HG03521 (cell line): ENCODE results near the gene DNAJC8.

ENCODE experiments used
- ATAC-seq: cut with Tn5 transposase; IDR thresholded peaks from one replicate; pipeline ENCODE4 v1.9.1; 2021; ENCODE audit warnings: mild to moderate bottlenecking, moderate library complexity; ENCODE audit not compliant: unreplicated experiment

The DNAJC8 gene

DNA sequence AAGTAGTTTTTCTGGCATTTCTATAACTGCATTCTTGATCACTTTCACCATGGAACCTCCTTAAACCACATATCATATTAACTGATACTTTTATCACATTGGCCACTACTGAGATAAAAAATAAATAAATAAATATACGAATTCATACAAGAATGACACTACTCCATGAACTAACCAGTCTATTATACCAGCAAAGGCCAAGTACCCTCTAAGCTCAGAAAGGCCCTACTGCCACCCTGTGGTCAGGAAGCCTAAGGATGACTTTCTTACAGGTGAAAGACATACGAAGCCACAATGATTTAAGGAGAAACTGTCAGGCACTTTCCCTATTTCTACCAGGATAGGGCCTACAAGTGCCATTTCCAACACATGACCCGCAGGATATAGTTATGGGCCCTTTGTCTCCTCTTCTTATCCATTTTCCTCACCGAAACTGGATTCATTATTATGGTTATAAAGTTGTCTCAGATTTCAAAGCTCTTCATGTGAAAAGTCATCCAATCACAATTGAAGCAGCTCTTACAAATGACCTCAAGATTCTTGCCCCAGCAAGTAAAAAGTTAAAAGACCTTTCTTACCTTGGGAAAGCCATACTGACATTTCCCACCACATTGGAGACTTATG, 23.9 kb downstream of the DNAJC8 start:
- no peak for ATAC-seq

GRCh38 chr1:28205243-28205642, 27.6 kb downstream of the DNAJC8 start:
- ATAC-seq: no peak

- ATAC-seq: no peak
Observed at GRCh38 chr1:28200234-28200873, 32.5 kb downstream of the DNAJC8 start.

DNA sequence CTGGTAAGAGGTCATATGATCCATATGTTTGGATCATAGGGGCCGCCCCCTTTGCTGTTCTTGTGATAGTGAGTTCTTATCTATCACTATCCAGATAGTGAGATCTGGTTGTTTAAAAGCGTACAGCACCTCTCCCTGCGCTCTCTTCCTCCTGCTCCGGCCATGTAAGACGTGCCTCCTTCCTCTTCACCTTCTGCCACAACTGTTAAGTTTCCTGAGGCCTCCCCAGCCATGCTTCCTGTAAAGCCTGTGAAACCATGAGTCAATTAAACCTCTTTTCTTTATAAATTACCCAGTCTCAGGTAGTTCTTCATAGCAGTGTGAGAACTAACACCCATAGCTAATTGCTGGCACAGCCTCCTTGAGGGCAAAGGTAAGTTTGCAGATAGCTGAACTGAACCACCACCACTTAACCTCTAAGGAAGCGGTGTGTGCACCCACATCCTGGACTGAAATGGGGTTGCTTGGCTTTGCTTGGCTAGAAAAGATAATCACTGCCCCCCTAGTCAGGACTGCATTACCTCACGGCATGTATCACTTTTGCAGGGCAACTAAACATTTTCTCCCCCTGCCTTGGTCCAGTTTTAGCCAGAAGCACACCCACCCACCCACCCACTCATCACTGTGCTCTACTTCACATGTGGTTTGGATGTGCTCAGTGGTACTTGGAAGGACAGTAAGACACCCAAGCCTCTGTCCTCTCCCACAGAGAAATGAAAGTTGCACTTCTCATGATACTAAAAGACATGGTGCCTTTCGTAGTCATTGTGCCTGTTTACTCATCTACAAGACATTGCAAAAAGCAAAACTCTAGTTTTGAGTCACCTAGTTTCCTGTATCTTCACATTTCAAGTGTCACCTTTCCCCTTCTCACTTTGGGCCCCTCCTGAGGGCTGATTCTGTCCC, 33.2 kb downstream of the DNAJC8 start:
- ATAC-seq: peak; percentile 68

DNA sequence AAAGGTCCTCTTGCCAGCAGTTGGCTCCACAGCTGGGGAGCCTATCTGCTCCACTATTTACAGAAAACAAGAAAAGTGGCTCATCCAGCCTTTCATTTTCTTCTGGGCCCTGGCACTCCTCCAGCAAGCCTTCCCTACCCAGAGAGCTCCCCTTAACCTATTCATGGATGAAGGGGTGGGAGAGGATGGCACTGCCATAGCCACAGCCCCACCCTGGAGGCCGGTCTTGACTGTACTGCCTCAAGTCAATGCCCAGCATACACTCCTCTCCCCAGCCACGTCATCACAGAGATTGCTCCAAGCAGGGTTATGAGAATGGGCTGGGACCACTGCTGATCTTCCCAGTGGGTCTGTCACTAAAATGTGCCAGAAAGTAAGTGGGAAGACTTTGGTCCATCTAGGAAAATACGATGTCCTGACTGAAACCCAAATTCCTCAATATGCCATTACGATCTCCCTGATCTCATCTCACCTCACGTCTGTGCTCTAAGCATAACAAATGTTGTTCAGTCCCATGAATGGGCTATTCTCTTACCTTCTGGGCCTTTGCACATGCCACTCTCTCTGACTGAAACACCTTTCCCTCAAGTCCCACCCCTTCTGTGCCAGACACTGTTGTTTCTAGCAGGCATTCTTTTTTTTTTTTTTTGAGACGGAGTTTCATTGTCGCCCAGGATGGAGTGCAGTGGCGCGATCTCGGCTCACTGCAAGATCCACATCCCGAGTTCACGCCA, 35.0 kb downstream of the DNAJC8 start:
- no peak for ATAC-seq

- no peak for ATAC-seq
Observed at GRCh38 chr1:28196330-28196729, 36.5 kb downstream of the DNAJC8 start.

GRCh38 chr1:28195780-28196179, 37.0 kb downstream of the DNAJC8 start:
- no peak for ATAC-seq

- ATAC-seq: no peak
Observed at GRCh38 chr1:28194326-28195035, 38.3 kb downstream of the DNAJC8 start.

DNA sequence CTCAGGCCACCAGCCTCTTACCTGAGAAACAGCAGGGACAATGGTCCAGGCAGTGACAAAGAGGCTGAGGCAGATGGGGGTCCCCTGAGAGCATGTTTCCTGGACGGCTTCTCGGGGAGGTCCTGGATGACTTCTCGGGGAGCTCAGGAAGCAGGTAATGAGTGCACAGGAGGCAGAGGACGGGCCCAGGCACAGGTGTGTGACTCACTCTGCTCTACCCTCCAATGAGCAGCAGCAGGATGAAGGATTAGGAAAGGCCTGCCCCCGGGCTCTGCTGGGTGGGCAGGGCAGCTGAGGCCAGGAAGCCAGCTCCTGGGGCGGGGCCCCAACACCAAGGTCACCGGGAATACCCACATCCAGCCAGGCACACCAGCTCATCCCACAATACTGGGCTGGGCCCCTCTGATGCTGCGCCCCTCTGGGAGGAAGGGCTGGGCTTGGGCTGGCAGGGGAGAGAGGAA, 39.1 kb downstream of the DNAJC8 start:
- ATAC-seq: no peak

GRCh38 chr1:28190996-28191645, 41.7 kb downstream of the DNAJC8 start:
- ATAC-seq: no peak

- no peak for ATAC-seq
Observed at GRCh38 chr1:28190337-28190979, 42.4 kb downstream of the DNAJC8 start.

DNA sequence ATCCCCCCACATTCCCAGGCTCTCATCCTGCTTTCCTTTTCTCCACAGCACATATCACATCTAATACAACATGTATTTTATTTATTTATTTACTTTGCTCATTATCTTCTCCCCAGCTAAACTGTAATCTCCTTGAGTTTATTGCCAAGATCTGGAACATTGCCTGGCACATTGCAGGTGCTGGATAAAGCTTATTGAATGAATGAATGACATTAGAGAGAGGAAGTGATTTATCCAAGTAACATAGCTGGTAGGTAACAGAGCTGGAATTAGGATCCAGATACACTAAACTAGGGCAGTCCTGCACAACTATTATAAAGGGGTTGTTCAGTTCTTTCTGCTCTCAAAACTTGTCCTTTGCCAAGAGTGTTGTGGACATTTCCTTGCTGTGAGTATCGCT, 47.8 kb downstream of the DNAJC8 start:
- no peak for ATAC-seq

- ATAC-seq: no peak
Observed at GRCh38 chr1:28180306-28181305, 52.2 kb downstream of the DNAJC8 start.

DNA sequence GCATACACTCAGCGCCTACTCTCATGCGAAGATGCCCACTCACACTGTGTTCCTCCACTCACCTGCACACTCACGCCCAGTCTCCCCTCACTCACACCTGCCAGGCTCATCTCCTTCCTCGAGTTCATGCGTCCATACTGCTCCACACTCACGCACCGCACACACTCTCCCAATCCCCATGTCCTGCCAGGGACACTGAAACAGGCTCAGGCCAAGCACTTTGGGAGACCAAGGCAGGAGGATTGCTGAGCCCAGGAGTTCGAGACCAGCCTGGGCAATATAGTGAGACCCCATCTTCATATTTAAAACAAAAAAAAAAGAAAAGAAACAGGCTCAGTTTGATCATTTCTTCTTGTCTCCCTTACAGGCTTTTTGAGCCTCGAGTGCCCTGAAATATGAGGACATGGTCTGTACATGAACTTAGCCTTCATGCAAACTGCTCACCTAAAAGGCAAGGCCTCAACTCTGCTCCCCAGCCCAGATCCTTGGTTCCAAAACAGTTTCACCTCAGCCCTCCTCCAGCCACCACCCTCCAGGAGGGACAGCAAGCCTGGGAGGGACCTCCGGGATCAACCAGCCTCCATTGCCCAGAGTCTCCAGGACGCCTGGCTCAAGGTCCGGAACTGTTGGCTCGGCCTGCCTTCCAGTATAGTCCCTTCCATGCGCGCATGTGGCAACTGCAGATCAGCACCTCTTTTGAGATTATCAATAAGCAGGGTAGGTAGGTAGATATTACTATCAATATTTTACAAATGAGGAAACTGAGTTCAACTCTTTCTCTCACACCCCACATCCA, 53.9 kb downstream of the DNAJC8 start:
- no peak for ATAC-seq

DNA sequence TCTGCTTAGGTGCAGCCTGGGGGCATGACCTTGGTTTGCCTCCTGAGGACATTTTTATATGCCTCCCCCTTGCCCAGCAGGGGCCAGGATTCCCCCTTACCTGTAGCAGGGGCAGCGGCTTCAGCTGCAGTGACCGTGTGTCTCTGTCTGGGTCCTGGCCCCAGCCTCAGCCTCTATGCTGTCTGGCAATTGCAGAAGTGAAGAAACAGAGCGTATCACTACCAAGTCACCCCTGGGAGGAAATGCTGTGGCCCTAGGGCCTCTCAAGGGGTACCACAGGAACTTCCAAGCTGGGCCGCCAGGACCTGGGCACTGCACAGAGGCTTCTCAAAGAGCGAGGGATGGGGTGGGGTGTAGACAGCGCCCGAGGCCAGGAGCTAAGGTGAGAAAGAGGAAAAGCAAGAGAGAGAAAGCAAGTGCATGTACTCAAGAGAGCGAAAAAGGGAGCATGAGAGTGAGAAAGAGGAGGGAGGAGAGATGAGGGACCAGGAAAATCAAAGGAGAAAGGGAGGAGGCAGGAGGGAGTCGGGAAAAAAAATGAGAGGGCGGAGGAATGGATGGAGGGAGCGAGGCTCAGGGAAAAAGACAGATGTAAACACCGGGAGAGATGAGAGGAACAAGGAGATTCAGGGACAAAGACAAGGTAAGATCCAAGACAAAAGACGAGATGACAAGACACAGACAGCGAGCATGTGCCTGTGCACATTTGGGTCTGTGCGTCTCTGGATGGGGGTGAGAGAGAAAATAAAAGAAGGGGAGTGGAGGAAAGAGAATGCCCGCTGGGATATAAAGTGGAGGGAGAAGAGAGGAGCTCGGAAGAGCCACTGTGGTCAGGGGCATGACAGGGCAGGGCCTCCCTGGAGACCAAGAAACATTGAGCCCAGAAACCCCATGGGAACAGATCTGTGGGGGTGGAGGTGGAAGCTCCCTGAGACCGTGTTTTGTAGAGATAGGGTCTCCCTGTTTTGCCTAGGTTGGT, 56.0 kb downstream of the DNAJC8 start, which contains the start of gene PTAFR:
Gene PTAFR, minus strand, starts transcription at position 199 of the 979 bp plus-strand sequence. CDS start 25,669 bp downstream, outside the sequence.
- no peak for ATAC-seq

GRCh38 chr1:28175955-28176485, 56.8 kb downstream of the DNAJC8 start:
- no peak for ATAC-seq
